Aorta (tissue), 5 donors: ENCODE measurements around the gene RIN3. TPM values are rescaled to one million over a fixed set of nuclear protein-coding genes. Genes with fewer than 3 reads are reported as not detected.

Experiments used
- ATAC-seq: fragments of 200-7000 bp; cut with Tn5 transposase; one replicate; pipeline ENCODE4 v1.9.1; 2022; ENCODE audit warnings: moderate library complexity; ENCODE audit not compliant: low FRiP score
- DNase-seq, 2 donors: peaks; one replicate each; pipeline ENCODE4 v3.0.0-alpha.2; 2020
- H3K27ac ChIP-seq, 2 donors: one replicate each; pipeline ENCODE4 v1.5.1; 2013; ENCODE audit warnings: low read length in 2 of 2, mild to moderate bottlenecking in 2 of 2, moderate library complexity in 2 of 2, control low read depth in 1 of 2, inconsistent platforms in 1 of 2, low read depth in 1 of 2
- H3K27me3 ChIP-seq, 2 donors: one replicate each; pipeline ENCODE4 v1.6.1; 2013; ENCODE audit warnings: control low read depth in 1 of 2, low read length in 1 of 2, mild to moderate bottlenecking in 1 of 2, moderate library complexity in 1 of 2; ENCODE audit not compliant: insufficient read depth in 2 of 2, control insufficient read depth in 1 of 2
- H3K36me3 ChIP-seq, 2 donors: one replicate each; pipeline ENCODE4 v1.6.1; 2013; ENCODE audit warnings: control low read depth in 1 of 2, low read length in 1 of 2, mild to moderate bottlenecking in 1 of 2; ENCODE audit not compliant: insufficient read depth in 2 of 2, control insufficient read depth in 1 of 2
- H3K4me1 ChIP-seq, 2 donors: one replicate each; pipeline ENCODE4 v1.6.1; 2013; ENCODE audit warnings: low read length in 2 of 2, control low read depth in 1 of 2, mild to moderate bottlenecking in 1 of 2, moderate library complexity in 1 of 2; ENCODE audit not compliant: insufficient read depth in 2 of 2, control insufficient read depth in 1 of 2
- H3K4me3 ChIP-seq, 2 donors: one replicate each; pipeline ENCODE4 v1.5.1; 2013; ENCODE audit warnings: low read length in 2 of 2, control low read depth in 1 of 2, mild to moderate bottlenecking in 1 of 2
- H3K9me3 ChIP-seq: one replicate; pipeline ENCODE4 v1.6.1; 2013; ENCODE audit warnings: mild to moderate bottlenecking, low read length; ENCODE audit not compliant: control insufficient read depth
- WGBS, 2 donors: extraction: QIAGEN DNeasy Blood & Tissue Kit; methylation state at CpG; one replicate each; pipeline ENCODE4 v1.1.7; 2013; 5-methylcytosine and 5-hydroxymethylcytosine counted together
- intact Hi-C, 2 donors: fragments of 100-400 bp; cut with DNase I; formaldehyde crosslinking; loops; one replicate each; pipeline versions ENCODE4 v1.14.2 to v1.15.0; 2022
- polyA plus RNA-seq, 2 donors: library from polyadenylated mRNA; stranded (reverse); fragments of 200-250 nt; gene quantifications; one replicate each; pipeline ENCODE4 v1.2.3, GENCODE V29; 2013
- total RNA-seq, 2 donors: library from RNA; stranded (reverse); fragmentation: NEBNext Ultra II Directional; extraction: Animal tissue kit (Norgen Biotek cat#: 25700); gene quantifications; one replicate each; pipeline ENCODE4 v1.2.1, GENCODE V29; 2021
- donor health status: healthy with polysubstance abuse.
- donor health status: Bipolar disorder and iron deficiency.
- donor health status: DM: no; HTN: no; CAD: no.
- donor health status: DM: no; HTN: no; CAD: no.
- donor health status: DM: yes; HTN: yes; CAD: no.

Gene RIN3
- total and polyA plus RNA-seq, 4 donors, result 10.5 to 53.8 (median 30.1) TPM

GRCh38 chr14:92558319-92558718 lies 44.7 kb downstream of the RIN3 start:
- WGBS, 2 donors, result 74 to 91% methylated on average over 1 of the region's 1 CpG
- peaks cover 0 to 3% of the 10 kb centered on the region in 2 donors for H3K36me3 ChIP-seq
- no peak overlapping the region for H3K4me3 ChIP-seq
- no peaks in the 10 kb centered on the region for H3K27me3 ChIP-seq
- intact Hi-C loops, result no loop called here
- H3K4me1 ChIP-seq, result no peaks in the 10 kb centered on the region
- no peak overlapping the region for H3K27ac ChIP-seq
- DNase-seq (no peak), ATAC-seq (no peak)
- no peaks in the 10 kb centered on the region for H3K9me3 ChIP-seq

GRCh38 chr14:92559486-92559885 lies 45.9 kb downstream of the RIN3 start:
- no peak for DNase-seq
- Histone ChIP-seq H3K9me3 (no peaks in the 10 kb centered on the region), H3K4me3 (no peak overlapping the region), H3K27me3 (no peaks in the 10 kb centered on the region), H3K27ac (no peak overlapping the region), H3K36me3 (peaks cover 0 to 3% of the 10 kb centered on the region in 2 donors), H3K4me1 (peaks cover 0 to 3% of the 10 kb centered on the region in 2 donors)
- WGBS, 2 donors, result 97 to 98% methylated on average over 4 of the region's 4 CpGs
- intact Hi-C loops, result no loop called here
- ATAC-seq, result no peak

GRCh38 chr14:92560106-92560865 lies 46.7 kb downstream of the RIN3 start:
- H3K27ac ChIP-seq, result no peak overlapping the region
- no peak overlapping the region for H3K4me3 ChIP-seq
- no peaks in the 10 kb centered on the region for H3K27me3 ChIP-seq
- intact Hi-C loops, result no loop called here
- DNase-seq, result no peak
- ATAC-seq, result no peak
- WGBS, 2 donors, result 68 to 70% methylated on average over 15 of the region's 15 CpGs
- peaks cover 0 to 3% of the 10 kb centered on the region in 2 donors for H3K36me3 ChIP-seq
- H3K9me3 ChIP-seq, result no peaks in the 10 kb centered on the region
- H3K4me1 ChIP-seq, result peaks cover 0 to 3% of the 10 kb centered on the region in 2 donors

GRCh38 chr14:92561906-92562479 lies 48.4 kb downstream of the RIN3 start:
- WGBS, 2 donors, result 93 to 95% methylated on average over 6 of the region's 6 CpGs
- Histone ChIP-seq H3K4me3 (no peak overlapping the region), H3K27ac (no peak overlapping the region), H3K36me3 (peaks cover 0 to 3% of the 10 kb centered on the region in 2 donors), H3K4me1 (peaks cover 0 to 3% of the 10 kb centered on the region in 2 donors), H3K9me3 (no peaks in the 10 kb centered on the region), H3K27me3 (no peaks in the 10 kb centered on the region)
- ATAC-seq (no peak), DNase-seq (no peak)
- intact Hi-C loops, result no loop called here

- Histone ChIP-seq H3K4me1 (peaks cover 0 to 3% of the 10 kb centered on the region in 2 donors), H3K36me3 (peaks cover 0 to 2% of the 10 kb centered on the region in 2 donors), H3K9me3 (no peaks in the 10 kb centered on the region), H3K27ac (no peak overlapping the region), H3K4me3 (no peak overlapping the region), H3K27me3 (no peaks in the 10 kb centered on the region)
- ATAC-seq (no peak), DNase-seq (no peak)
- intact Hi-C loops, result no loop called here
- 0 to 4% methylated on average over 1 of the region's 1 CpG for WGBS, 2 donors
These were observed 49.8 kb downstream of the RIN3 start for GRCh38 chr14:92563359-92563758.

GRCh38 chr14:92563765-92564285 lies 50.2 kb downstream of the RIN3 start:
- H3K9me3 ChIP-seq, result no peaks in the 10 kb centered on the region
- DNase-seq, result no peak
- peak overlapping the region in 1 of 2 donors; percentile 63 for H3K27ac ChIP-seq
- no peaks in the 10 kb centered on the region for H3K27me3 ChIP-seq
- H3K4me3 ChIP-seq, result no peak overlapping the region
- peaks cover 0 to 2% of the 10 kb centered on the region in 2 donors for H3K36me3 ChIP-seq
- peaks cover 0 to 3% of the 10 kb centered on the region in 2 donors for H3K4me1 ChIP-seq
- intact Hi-C loops, result no loop called here
- 1 to 7% methylated on average over 1 of the region's 1 CpG for WGBS, 2 donors
- ATAC-seq, result no peak

- no peak for ATAC-seq
- DNase-seq, result peak in 1 of 2 donors; percentile 70
- 71 to 74% methylated on average over 13 of the region's 13 CpGs for WGBS, 2 donors
These were observed 50.9 kb downstream of the RIN3 start for GRCh38 chr14:92564344-92565039.

GRCh38 chr14:92565040-92565717 lies 51.6 kb downstream of the RIN3 start:
- H3K4me3 ChIP-seq, result no peak overlapping the region
- ATAC-seq, result no peak
- no peaks in the 10 kb centered on the region for H3K9me3 ChIP-seq
- no peak for DNase-seq
- no peaks in the 10 kb centered on the region for H3K27me3 ChIP-seq
- H3K36me3 ChIP-seq, result peaks cover 0 to 2% of the 10 kb centered on the region in 2 donors
- 64 to 72% methylated on average over 6 of the region's 6 CpGs for WGBS, 2 donors
- H3K27ac ChIP-seq, result peak overlapping the region in 1 of 2 donors; percentile 20
- H3K4me1 ChIP-seq, result peaks cover 0 to 3% of the 10 kb centered on the region in 2 donors
- intact Hi-C loops, result no loop called here

More at GRCh38 chr14:92564344-92565039, 50.9 kb downstream of the RIN3 start:
- peaks cover 0 to 3% of the 10 kb centered on the region in 2 donors for H3K4me1 ChIP-seq
- intact Hi-C loops, result no loop called here
- H3K27me3 ChIP-seq, result no peaks in the 10 kb centered on the region
- H3K9me3 ChIP-seq, result no peaks in the 10 kb centered on the region
- peak overlapping the region in 1 of 2 donors; percentile 49 for H3K27ac ChIP-seq
- H3K4me3 ChIP-seq, result no peak overlapping the region
- peaks cover 0 to 2% of the 10 kb centered on the region in 2 donors for H3K36me3 ChIP-seq
